CD4-positive, alpha-beta T cell treated with Interleukin-6 at 100 ng/mL for 8 hours (primary cell): Measurements from ENCODE around the gene SHC2.
"Not testable (repeated sequence)": the region's sequence is repeated elsewhere in the genome, so short reads cannot be mapped to it uniquely, and the experiment has no call there.

Source experiments
- DNase-seq: peaks from one replicate; pipeline ENCODE4 v3.0.0-alpha.2; 2020; ENCODE audit warnings: mixed read lengths, low spot score

The SHC2 gene

GRCh38 chr19:422917-423226, 38.0 kb downstream of the SHC2 start:
- not testable (repeated sequence) for DNase-seq

- no peak for DNase-seq
Measured at GRCh38 chr19:422213-422916, 38.5 kb downstream of the SHC2 start.

GRCh38 chr19:419721-420515, 40.9 kb downstream of the SHC2 start:
- DNase-seq: no peak

GRCh38 chr19:418761-419671, 41.8 kb downstream of the SHC2 start:
- no peak for DNase-seq

GRCh38 chr19:416416-416815, 44.4 kb downstream of the SHC2 start:
- no peak for DNase-seq

- DNase-seq: no peak
Measured at GRCh38 chr19:415292-415691, 45.5 kb downstream of the SHC2 start.

- DNase-seq: no peak
Measured at GRCh38 chr19:413756-414420, 46.9 kb downstream of the SHC2 start.

- no peak for DNase-seq
Measured at GRCh38 chr19:412356-413355, 48.2 kb downstream of the SHC2 start.

- no peak for DNase-seq
Measured at GRCh38 chr19:411723-412355, 49.0 kb downstream of the SHC2 start.

- DNase-seq: not testable (repeated sequence)
Measured at GRCh38 chr19:411121-411722, 49.6 kb downstream of the SHC2 start.

GRCh38 chr19:410243-410781, 50.5 kb downstream of the SHC2 start:
- DNase-seq: no peak

- no peak for DNase-seq
Measured at GRCh38 chr19:409516-410242, 51.2 kb downstream of the SHC2 start.

GRCh38 chr19:408902-409515, 51.8 kb downstream of the SHC2 start, which contains the start of gene C2CD4C:
Gene C2CD4C, minus strand, starts transcription at chr19:409147. Its CDS starts 786 bp downstream, at chr19:408361.
- no peak for DNase-seq

GRCh38 chr19:408441-408901, 52.4 kb downstream of the SHC2 start:
- no peak for DNase-seq

GRCh38 chr19:407511-408440, 53.1 kb downstream of the SHC2 start:
- DNase-seq: no peak

GRCh38 chr19:406971-407510, 53.8 kb downstream of the SHC2 start:
- no peak for DNase-seq
